ENCODE data around the gene TTLL8. TPM values are rescaled to one million over a fixed set of nuclear protein-coding genes. Genes with fewer than 3 reads are reported as not detected.

The TTLL8 gene
- total RNA-seq, 2 donors from 2014 or later, result 0.74 TPM; not detected in 1

DNA sequence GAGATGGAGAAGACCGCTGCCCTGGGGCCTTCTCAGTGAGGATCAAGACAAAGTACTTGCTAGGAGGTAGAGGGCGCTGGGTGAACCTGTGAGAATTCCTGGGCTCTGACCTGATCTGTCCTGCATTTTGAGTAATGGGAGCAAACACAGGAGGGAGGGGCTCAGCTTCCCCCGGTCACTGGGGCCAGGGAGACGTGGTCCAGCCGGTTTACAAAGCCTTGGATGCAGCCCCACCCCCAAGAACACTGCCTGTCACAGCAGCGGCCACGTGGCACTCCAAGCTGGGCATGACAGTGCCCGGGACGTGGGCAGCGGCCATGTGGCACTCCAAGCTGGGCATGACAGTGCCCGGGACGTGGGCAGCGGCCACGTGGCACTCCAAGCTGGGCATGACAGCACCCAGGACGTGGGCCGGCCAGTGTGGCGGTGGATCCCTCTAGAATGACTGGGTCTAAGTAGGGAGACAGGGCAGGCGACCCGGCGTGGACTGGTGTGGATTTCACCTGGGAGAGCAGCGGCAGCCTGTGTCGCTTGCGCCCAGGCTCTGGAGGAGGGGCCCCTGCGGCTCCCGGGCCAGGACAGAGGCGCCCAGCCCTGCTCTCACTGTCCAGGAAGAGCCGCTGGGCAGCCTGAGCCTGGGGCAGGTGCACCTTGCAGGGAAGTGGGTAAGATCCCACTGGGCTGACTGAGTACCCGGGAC lies 2.5 kb upstream of the TTLL8 start:
- Histone ChIP-seq H3K9me3 (no peaks in the 10 kb centered on the region), H3K27ac (no peak overlapping the region), H3K4me3 (no peak overlapping the region), H3K36me3 (no peaks in the 10 kb centered on the region), H3K4me1 (replicated peaks) (peaks cover 6% of the 10 kb centered on the region), H3K27me3 (replicated peaks; ENCODE audit: insufficient read depth) (peaks cover 3% of the 10 kb centered on the region)
- intact Hi-C loops (cut with DNase I), result no loop called here
- WGBS, result 66% methylated on average over 22 of the region's 28 CpGs
- no peak for DNase-seq (ENCODE audit: low spot score)
- TF ChIP-seq POLR2A (IDR thresholded peaks at IDR 0.05) (no peak), POLR2AphosphoS5 (IDR thresholded peaks at IDR 0.05) (no peak)
- TF ChIP-seq, protein P1, sequence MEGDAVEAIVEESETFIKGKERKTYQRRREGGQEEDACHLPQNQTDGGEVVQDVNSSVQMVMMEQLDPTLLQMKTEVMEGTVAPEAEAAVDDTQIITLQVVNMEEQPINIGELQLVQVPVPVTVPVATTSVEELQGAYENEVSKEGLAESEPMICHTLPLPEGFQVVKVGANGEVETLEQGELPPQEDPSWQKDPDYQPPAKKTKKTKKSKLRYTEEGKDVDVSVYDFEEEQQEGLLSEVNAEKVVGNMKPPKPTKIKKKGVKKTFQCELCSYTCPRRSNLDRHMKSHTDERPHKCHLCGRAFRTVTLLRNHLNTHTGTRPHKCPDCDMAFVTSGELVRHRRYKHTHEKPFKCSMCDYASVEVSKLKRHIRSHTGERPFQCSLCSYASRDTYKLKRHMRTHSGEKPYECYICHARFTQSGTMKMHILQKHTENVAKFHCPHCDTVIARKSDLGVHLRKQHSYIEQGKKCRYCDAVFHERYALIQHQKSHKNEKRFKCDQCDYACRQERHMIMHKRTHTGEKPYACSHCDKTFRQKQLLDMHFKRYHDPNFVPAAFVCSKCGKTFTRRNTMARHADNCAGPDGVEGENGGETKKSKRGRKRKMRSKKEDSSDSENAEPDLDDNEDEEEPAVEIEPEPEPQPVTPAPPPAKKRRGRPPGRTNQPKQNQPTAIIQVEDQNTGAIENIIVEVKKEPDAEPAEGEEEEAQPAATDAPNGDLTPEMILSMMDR (IDR thresholded peaks at IDR 0.05), result no peak

DNA sequence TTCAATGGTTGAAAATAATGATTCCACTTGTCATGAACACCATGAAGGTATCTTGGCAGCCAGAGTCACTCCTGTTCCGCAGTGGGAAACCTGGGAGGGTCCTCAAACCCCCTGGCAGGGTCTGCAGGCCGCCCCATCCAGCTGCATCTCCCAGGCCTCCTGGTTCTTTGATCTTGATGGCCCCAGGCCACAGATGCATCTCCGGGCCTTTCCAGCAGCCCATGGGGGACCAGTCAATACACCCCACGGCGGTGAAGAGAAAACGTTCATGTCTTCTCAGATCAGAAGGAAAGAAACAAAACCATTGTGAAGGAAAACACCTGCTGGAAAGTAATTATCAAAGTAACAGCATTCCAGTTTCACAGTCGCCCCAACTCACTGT lies 1.8 kb upstream of the TTLL8 start:
- WGBS, result 77% methylated on average over 7 of the region's 7 CpGs
- no peak overlapping the region for H3K4me3 ChIP-seq
- H3K36me3 ChIP-seq, result no peaks in the 10 kb centered on the region
- TF ChIP-seq POLR2A (IDR thresholded peaks at IDR 0.05), result no peak
- TF ChIP-seq, protein P1 (IDR thresholded peaks at IDR 0.05), result no peak
- H3K27ac ChIP-seq, result no peak overlapping the region
- intact Hi-C loops (cut with DNase I), result no loop called here
- DNase-seq (ENCODE audit: low spot score), result no peak
- H3K4me1 ChIP-seq (replicated peaks), result peaks cover 6% of the 10 kb centered on the region
- H3K9me3 ChIP-seq, result no peaks in the 10 kb centered on the region
- peaks cover 3% of the 10 kb centered on the region for H3K27me3 ChIP-seq (replicated peaks; ENCODE audit: insufficient read depth)

DNA sequence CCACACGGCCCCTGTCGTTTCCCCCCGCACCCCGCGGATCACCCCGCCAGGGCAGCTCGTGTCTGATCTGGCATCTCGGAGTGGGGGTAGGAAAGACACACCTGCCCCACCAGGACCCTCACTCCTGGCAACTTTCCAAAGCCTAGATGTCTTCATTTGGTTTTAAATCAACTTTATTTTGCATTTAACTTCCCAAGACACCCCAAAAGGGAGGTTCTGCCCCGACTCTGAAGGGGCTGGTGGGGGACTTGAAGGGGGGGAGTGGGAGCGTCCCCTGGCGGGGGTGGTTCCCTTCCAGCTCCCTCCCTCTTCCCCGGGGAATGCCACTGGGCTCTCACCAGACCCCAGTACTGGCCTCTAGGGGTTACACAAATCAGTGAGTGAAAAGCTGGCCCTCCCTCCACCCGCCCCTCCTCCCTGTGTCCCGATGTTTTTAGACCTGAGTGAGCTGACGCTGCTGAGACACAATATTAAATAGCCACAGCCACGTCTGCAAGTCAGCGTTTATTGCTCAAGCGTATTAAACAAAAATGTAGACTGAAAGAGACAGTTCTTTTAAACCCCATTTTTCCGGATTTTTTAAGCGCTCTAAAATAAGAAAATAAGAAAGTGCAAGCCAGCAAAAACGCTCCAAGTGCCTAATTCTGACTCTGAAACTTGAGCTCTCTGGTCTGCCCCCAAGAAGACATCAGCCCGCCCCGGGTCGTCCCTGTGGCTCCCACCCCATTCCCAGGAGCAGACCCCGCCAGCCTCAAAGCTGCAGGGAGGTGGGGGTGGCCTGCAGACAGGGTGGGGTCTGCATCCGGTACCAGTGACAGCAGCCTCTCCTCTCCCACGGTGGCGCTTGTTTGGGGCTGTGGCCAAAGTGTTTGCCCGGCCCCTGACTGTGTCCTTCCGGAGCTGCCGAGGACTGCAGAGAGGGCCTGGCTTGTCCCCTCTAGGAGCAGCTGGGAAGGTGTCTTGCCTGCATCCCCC lies 1.1 kb upstream of the TTLL8 start:
- Histone ChIP-seq H3K27ac (no peak overlapping the region), H3K4me1 (replicated peaks) (peaks cover 6% of the 10 kb centered on the region), H3K27me3 (replicated peaks; ENCODE audit: insufficient read depth) (peaks cover 3% of the 10 kb centered on the region), H3K4me3 (no peak overlapping the region), H3K36me3 (no peaks in the 10 kb centered on the region), H3K9me3 (no peaks in the 10 kb centered on the region)
- no peak for DNase-seq (ENCODE audit: low spot score)
- no peak for TF ChIP-seq POLR2A (IDR thresholded peaks at IDR 0.05)
- TF ChIP-seq, protein P1 (IDR thresholded peaks at IDR 0.05), result no peak
- no peak for TF ChIP-seq POLR2AphosphoS5 (IDR thresholded peaks at IDR 0.05)
- 19% methylated on average over 28 of the region's 31 CpGs for WGBS
- intact Hi-C loops (cut with DNase I), result no loop called here

DNA sequence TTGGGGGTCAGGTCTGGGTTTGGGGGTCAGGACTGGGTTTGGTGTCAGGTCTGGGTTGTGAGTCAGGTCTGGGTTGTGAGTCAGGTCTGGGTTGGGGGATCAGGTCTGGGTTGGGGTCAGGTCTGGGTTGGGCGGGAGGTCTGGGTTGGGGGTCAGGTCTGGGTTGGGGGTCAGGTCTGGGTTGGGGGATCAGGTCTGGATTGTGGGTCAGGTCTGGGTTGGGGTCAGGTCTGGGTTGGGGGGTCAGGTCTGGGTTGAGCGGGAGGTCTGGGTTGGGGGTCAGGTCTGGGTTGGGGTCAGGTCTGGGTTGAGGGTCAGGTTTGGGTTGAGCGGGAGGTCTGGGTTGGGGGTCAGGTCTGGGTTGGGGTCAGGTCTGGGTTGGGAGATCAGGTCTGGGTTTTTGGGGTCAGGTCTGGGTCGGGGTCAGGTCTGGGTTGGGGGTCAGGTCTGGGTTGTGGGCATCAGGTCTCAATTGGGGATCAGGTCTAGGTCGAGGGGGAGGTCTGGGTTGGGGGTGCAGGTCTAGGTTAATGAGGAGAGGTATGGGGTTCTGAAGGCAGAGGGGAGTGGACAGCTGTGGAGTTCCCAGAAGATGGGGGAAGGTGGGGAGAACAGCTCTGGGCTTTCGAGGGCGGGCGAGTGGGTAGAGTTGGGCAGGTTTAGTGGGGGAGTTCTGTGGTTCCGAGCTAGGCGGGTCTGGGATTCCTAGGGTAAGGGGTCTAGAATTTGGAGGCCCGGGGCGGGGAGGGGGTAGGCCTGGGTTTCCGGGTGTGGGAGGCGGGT lies 629 bp downstream of the TTLL8 start:
- H3K27ac ChIP-seq, result no peak overlapping the region
- H3K4me3 ChIP-seq, result no peak overlapping the region
- intact Hi-C loops (cut with DNase I), result no loop called here
- WGBS, result 91% methylated on average over 14 of the region's 14 CpGs
- no peaks in the 10 kb centered on the region for H3K36me3 ChIP-seq
- peaks cover 3% of the 10 kb centered on the region for H3K27me3 ChIP-seq (replicated peaks; ENCODE audit: insufficient read depth)
- H3K4me1 ChIP-seq (replicated peaks), result peaks cover 6% of the 10 kb centered on the region
- no peak for DNase-seq (ENCODE audit: low spot score)
- TF ChIP-seq, protein P1 (IDR thresholded peaks at IDR 0.05), result no peak
- TF ChIP-seq POLR2AphosphoS5 (IDR thresholded peaks at IDR 0.05) (no peak), POLR2A (IDR thresholded peaks at IDR 0.05) (no peak)
- no peaks in the 10 kb centered on the region for H3K9me3 ChIP-seq
